Activated CD8-positive, alpha-beta memory T cell treated with anti-CD3 and anti-CD28 coated beads for 36 hours (primary cell): ENCODE results near the gene EEF1AKMT1. TPM values are rescaled to one million over a fixed set of nuclear protein-coding genes. Genes with fewer than 3 reads are reported as not detected.
"Not testable (repeated sequence)": the region's sequence is repeated elsewhere in the genome, so short reads cannot be mapped to it uniquely, and the experiment has no call there.

Source experiments
- CTCF ChIA-PET: fragments of 350-600 bp; sonication (Branson Sonifier 250); formaldehyde crosslinking; loops from one replicate; lab custom pipeline; 2021; ENCODE audit warnings: antibody characterized with exemption; lab: Charles Lee
- POLR2A ChIA-PET: fragments of 350-600 bp; sonication (Branson Sonifier 250); formaldehyde crosslinking; loops from one replicate; lab custom pipeline; 2021; ENCODE audit warnings: antibody characterized with exemption; lab: Charles Lee
- total RNA-seq, 2 experiments: library from RNA; stranded (reverse); gene quantifications; one replicate each; pipeline ENCODE4 v1.2.3, GENCODE V29; 2021

The EEF1AKMT1 gene
- total RNA-seq, 2 experiments from 2014 or later: 19.6 to 21.3 TPM

GRCh38 chr13:20681481-20681880, 92.3 kb downstream of the EEF1AKMT1 start:
- CTCF ChIA-PET, POLR2A ChIA-PET: not testable (repeated sequence)

- CTCF ChIA-PET: interaction anchor here (1.0 kb wide), 1 partner anchor 32 kb away, joined by 3 read pairs; no protein-coding TSS in a partner anchor
- POLR2A ChIA-PET: no interaction called here
Observed at GRCh38 chr13:20680416-20681080, 93.2 kb downstream of the EEF1AKMT1 start.

DNA sequence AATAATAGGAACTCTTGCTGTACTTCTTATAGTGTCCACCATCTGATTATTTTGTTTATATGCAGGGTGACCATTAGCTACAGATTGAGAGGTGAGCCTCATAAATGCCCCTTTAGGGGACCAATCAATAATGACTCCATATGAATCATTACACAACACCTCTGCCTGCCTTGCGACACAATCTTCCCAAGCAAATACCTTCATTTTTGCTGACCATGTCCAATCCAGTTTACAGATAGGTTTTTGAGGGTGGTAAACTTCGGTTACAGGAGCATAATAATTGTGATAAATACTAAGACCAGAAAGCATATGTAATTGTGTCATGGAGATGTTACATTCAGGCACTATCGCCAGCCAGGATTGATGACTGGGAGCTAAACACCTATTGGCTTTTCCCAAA, 93.9 kb downstream of the EEF1AKMT1 start:
- ChIA-PET POLR2A (no interaction called here), CTCF (interaction anchor here (1.0 kb wide), 1 partner anchor 32 kb away, joined by 3 read pairs; no protein-coding TSS in a partner anchor)

Other genes with a start within 250 kb of the EEF1AKMT1 start
- 1 to 10 TPM; 7.2 to 7.3 TPM for gene CRYL1, start 248.1 kb downstream of the EEF1AKMT1 start, total RNA-seq
- 1 to 10 TPM; 4.0 to 4.7 TPM for gene IFT88, start 206.8 kb downstream of the EEF1AKMT1 start, total RNA-seq
- 1 to 10 TPM; 1.0 to 1.2 TPM for gene IL17D, start 70.3 kb downstream of the EEF1AKMT1 start, total RNA-seq
- gene XPO4, start 128.8 kb upstream of the EEF1AKMT1 start, total RNA-seq: 10 to 100 TPM; 31.4 to 32.7 TPM